Trophoblast cell (in vitro differentiated cells and primary cell): ENCODE measurements around the gene CDYL.

Experiments
- DNase-seq, 2 donors: peaks; one replicate each; pipeline ENCODE4 v3.0.0-alpha.2; 2016
- H2AFZ ChIP-seq: 2 replicates; pipeline ENCODE4 v1.6.1; 2013; ENCODE audit warnings: low read length, moderate library complexity, mild to moderate bottlenecking; ENCODE audit not compliant: insufficient read depth, poor library complexity
- H2AK5ac ChIP-seq: 2 replicates; pipeline ENCODE4 v1.6.1; 2013; ENCODE audit warnings: mild to moderate bottlenecking, low read length
- H2BK120ac ChIP-seq: 2 replicates; pipeline ENCODE4 v1.6.1; 2013; ENCODE audit warnings: low read length, mild to moderate bottlenecking, moderate library complexity; ENCODE audit not compliant: insufficient read depth, poor library complexity
- H2BK12ac ChIP-seq: 2 replicates; pipeline ENCODE4 v1.6.1; 2013; ENCODE audit warnings: mild to moderate bottlenecking, low read length, moderate library complexity
- H2BK5ac ChIP-seq: 2 replicates; pipeline ENCODE4 v1.6.1; 2013; ENCODE audit warnings: low read length, low read depth, moderate library complexity, mild to moderate bottlenecking; ENCODE audit not compliant: poor library complexity
- H3K14ac ChIP-seq: 2 replicates; pipeline ENCODE4 v1.6.1; 2013; ENCODE audit warnings: mild to moderate bottlenecking, low read length
- H3K18ac ChIP-seq: 2 replicates; pipeline ENCODE4 v1.6.1; 2013; ENCODE audit warnings: mild to moderate bottlenecking, low read length
- H3K23ac ChIP-seq: 2 replicates; pipeline ENCODE4 v1.6.1; 2013; ENCODE audit warnings: low read length
- H3K27ac ChIP-seq: 2 replicates; pipeline ENCODE4 v1.5.1; 2013; ENCODE audit warnings: low read depth, mild to moderate bottlenecking, inconsistent platforms, low read length, moderate library complexity
- H3K27me3 ChIP-seq: 2 replicates; pipeline ENCODE4 v1.6.1; 2013; ENCODE audit warnings: inconsistent platforms, mild to moderate bottlenecking, low read length, moderate library complexity; ENCODE audit not compliant: insufficient read depth
- H3K36me3 ChIP-seq, 2 experiments: 1 replicate in 1 of 2; 2 replicates in 1 of 2; pipeline ENCODE4 v1.6.1; 2013; ENCODE audit warnings: low read length in 2 of 2, mild to moderate bottlenecking in 2 of 2, moderate library complexity in 1 of 2; ENCODE audit not compliant: insufficient read depth in 2 of 2, control insufficient read depth in 1 of 2
- H3K4ac ChIP-seq: 2 replicates; pipeline ENCODE4 v1.6.1; 2013; ENCODE audit warnings: low read depth, mild to moderate bottlenecking, low read length, moderate library complexity
- H3K4me1 ChIP-seq, 2 experiments: 1 replicate in 1 of 2; 2 replicates in 1 of 2; pipeline ENCODE4 v1.6.1; 2013; ENCODE audit warnings: low read length in 2 of 2, mild to moderate bottlenecking in 2 of 2, moderate library complexity in 1 of 2; ENCODE audit not compliant: insufficient read depth in 2 of 2, control insufficient read depth in 1 of 2
- H3K4me2 ChIP-seq: 2 replicates; pipeline ENCODE4 v1.6.1; 2013; ENCODE audit warnings: inconsistent platforms, mild to moderate bottlenecking, low read length, moderate library complexity
- H3K4me3 ChIP-seq: 2 replicates; pipeline ENCODE4 v1.5.1; 2013; ENCODE audit warnings: mild to moderate bottlenecking, low read depth, low read length, inconsistent platforms
- H3K79me1 ChIP-seq: one replicate; pipeline ENCODE4 v1.6.1; 2013; ENCODE audit warnings: low read length
- H3K79me2 ChIP-seq: 2 replicates; pipeline ENCODE4 v1.6.1; 2013; ENCODE audit warnings: low read length, mild to moderate bottlenecking; ENCODE audit not compliant: control insufficient read depth, insufficient read depth, poor library complexity
- H3K9ac ChIP-seq: 2 replicates; pipeline ENCODE4 v1.6.1; 2013; ENCODE audit warnings: mild to moderate bottlenecking, low read length
- H3K9me3 ChIP-seq: 2 replicates; pipeline ENCODE4 v1.6.1; 2013; ENCODE audit warnings: low read depth, mild to moderate bottlenecking, control low read depth, inconsistent platforms, low read length; ENCODE audit not compliant: insufficient read depth
- H4K12ac ChIP-seq: 2 replicates; pipeline ENCODE4 v1.6.1; 2013; ENCODE audit warnings: low read depth, mild to moderate bottlenecking, low read length, moderate library complexity
- H4K8ac ChIP-seq: 2 replicates; pipeline ENCODE4 v1.6.1; 2013; ENCODE audit warnings: low read depth, mild to moderate bottlenecking, low read length, moderate library complexity
- H4K91ac ChIP-seq: one replicate; pipeline ENCODE4 v1.6.1; 2013; ENCODE audit warnings: low read depth, mild to moderate bottlenecking, low read length, moderate library complexity
- WGBS: extraction: QIAGEN DNeasy Blood & Tissue Kit; methylation state at CpG from one replicate; pipeline ENCODE4 v1.1.7; 2013; ENCODE audit warnings: missing lambda C conversion rate; ENCODE audit not compliant: insufficient read length, insufficient coverage; ENCODE audit errors: extremely low coverage; 5-methylcytosine and 5-hydroxymethylcytosine counted together

The CDYL gene

GRCh38 chr6:4899249-4900034 lies 123.2 kb downstream of the CDYL start:
- H3K9me3 ChIP-seq: peaks cover 3% of the 10 kb centered on the region

GRCh38 chr6:4901386-4902061 lies 125.3 kb downstream of the CDYL start:
- no peak overlapping the region for H3K18ac ChIP-seq
- H3K4me1 ChIP-seq: peaks cover 0 to under 1% of the 10 kb centered on the region in 2 experiments
- no peaks in the 10 kb centered on the region for H3K27me3 ChIP-seq
- H3K79me1 ChIP-seq: no peaks in the 10 kb centered on the region
- no peak overlapping the region for H2BK120ac ChIP-seq
- H2BK5ac ChIP-seq: no peak overlapping the region
- no peak overlapping the region for H3K4me2 ChIP-seq
- H3K4me3 ChIP-seq: no peak overlapping the region
- H2AK5ac ChIP-seq: no peak overlapping the region
- peaks cover 6% of the 10 kb centered on the region for H3K79me2 ChIP-seq
- H4K12ac ChIP-seq: no peak overlapping the region
- no peak for DNase-seq
- H4K91ac ChIP-seq: no peak overlapping the region
- no peak overlapping the region for H2BK12ac ChIP-seq
- no peak overlapping the region for H3K23ac ChIP-seq
- H3K4ac ChIP-seq: no peak overlapping the region
- no peak overlapping the region for H4K8ac ChIP-seq
- no peak overlapping the region for H2AFZ ChIP-seq
- no peak overlapping the region for H3K9ac ChIP-seq
- peaks cover 1% of the 10 kb centered on the region for H3K9me3 ChIP-seq
- H3K36me3 ChIP-seq: peaks cover 20 to 41% of the 10 kb centered on the region in 2 experiments
- no peak overlapping the region for H3K27ac ChIP-seq
- no CpG with 5 or more reads among the region's 8 CpGs for WGBS
- H3K14ac ChIP-seq: no peak overlapping the region

More at GRCh38 chr6:4899249-4900034, 123.2 kb downstream of the CDYL start:
- Histone ChIP-seq H3K27me3 (no peaks in the 10 kb centered on the region), H3K14ac (no peak overlapping the region), H3K79me2 (peaks cover 4% of the 10 kb centered on the region), H3K36me3 (peaks cover 15 to 33% of the 10 kb centered on the region in 2 experiments), H4K8ac (no peak overlapping the region), H3K9ac (no peak overlapping the region), H3K79me1 (peaks cover 3% of the 10 kb centered on the region), H4K12ac (no peak overlapping the region), H2BK5ac (no peak overlapping the region), H2BK12ac (no peak overlapping the region), H3K4me1 (peaks cover 7% of the 10 kb centered on the region in 2 experiments), H4K91ac (no peak overlapping the region), H3K23ac (no peak overlapping the region), H3K4me3 (no peak overlapping the region), H3K27ac (no peak overlapping the region), H2AFZ (no peak overlapping the region), H3K4me2 (no peak overlapping the region), H2BK120ac (no peak overlapping the region), H2AK5ac (no peak overlapping the region), H3K4ac (no peak overlapping the region), H3K18ac (no peak overlapping the region)
- WGBS: no CpG with 5 or more reads among the region's 11 CpGs
- DNase-seq: no peak

DNA sequence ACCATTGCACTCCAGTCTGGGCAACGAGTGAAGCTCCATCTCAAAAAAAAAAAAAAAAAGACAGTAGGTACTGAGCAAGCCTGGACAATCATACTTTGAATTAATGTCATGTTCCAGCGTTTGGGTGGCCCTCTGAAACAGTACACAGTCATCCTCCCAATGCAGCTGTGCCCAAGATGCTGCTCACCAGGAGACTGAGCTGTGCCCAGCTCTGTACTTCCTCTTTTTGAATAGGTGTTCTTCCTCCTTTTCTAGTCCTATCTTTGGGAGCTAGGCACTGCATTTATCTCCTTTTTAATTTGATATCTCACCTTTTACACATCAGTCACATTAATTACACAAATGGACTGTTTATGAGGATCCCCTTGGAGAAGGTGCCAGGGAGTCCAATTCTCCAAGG lies 126.2 kb downstream of the CDYL start:
- no peak overlapping the region for H2AFZ ChIP-seq
- H3K9ac ChIP-seq: no peak overlapping the region
- H3K27me3 ChIP-seq: no peaks in the 10 kb centered on the region
- H3K14ac ChIP-seq: no peak overlapping the region
- H3K23ac ChIP-seq: no peak overlapping the region
- no peak overlapping the region for H2BK5ac ChIP-seq
- H4K12ac ChIP-seq: no peak overlapping the region
- H2AK5ac ChIP-seq: no peak overlapping the region
- no peak overlapping the region for H3K27ac ChIP-seq
- no peak overlapping the region for H2BK12ac ChIP-seq
- H3K79me2 ChIP-seq: peaks cover 6% of the 10 kb centered on the region
- H3K9me3 ChIP-seq: peaks cover 1% of the 10 kb centered on the region
- no peak overlapping the region for H3K4ac ChIP-seq
- no peak overlapping the region for H4K91ac ChIP-seq
- H3K36me3 ChIP-seq: peaks cover 25 to 41% of the 10 kb centered on the region in 2 experiments
- no peak overlapping the region for H2BK120ac ChIP-seq
- H3K4me2 ChIP-seq: no peak overlapping the region
- H3K4me3 ChIP-seq: no peak overlapping the region
- no peak overlapping the region for H4K8ac ChIP-seq
- WGBS: no CpG with 5 or more reads among the region's 2 CpGs
- H3K79me1 ChIP-seq: no peaks in the 10 kb centered on the region
- H3K4me1 ChIP-seq: peaks cover 0 to 2% of the 10 kb centered on the region in 2 experiments
- no peak for DNase-seq
- no peak overlapping the region for H3K18ac ChIP-seq

DNA sequence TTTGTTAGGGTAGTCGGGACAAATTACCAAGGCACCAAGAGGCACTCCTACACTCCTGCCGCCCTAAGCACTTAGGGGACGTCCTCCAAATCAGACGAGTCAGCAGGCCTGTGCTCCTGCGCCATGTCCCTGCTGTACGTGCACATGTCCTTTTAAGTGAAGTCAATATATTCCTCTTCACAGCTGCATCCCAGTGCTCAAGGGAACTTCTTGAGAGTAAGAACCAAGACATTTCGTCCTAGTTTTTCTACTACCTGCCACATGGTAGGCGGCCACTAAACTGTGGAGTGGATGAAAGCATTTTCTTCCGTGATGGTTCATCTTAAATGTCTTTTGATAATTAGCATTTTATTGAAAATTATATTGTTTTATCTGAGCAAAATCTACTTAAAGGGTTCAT lies 126.9 kb downstream of the CDYL start:
- Histone ChIP-seq H3K9ac (no peak overlapping the region), H3K4ac (no peak overlapping the region), H3K27ac (no peak overlapping the region), H2AFZ (no peak overlapping the region), H2BK5ac (no peak overlapping the region), H2BK12ac (no peak overlapping the region), H3K4me2 (no peak overlapping the region), H2BK120ac (no peak overlapping the region), H3K4me3 (no peak overlapping the region), H3K79me1 (no peaks in the 10 kb centered on the region), H3K14ac (no peak overlapping the region), H3K36me3 (peaks cover 24 to 42% of the 10 kb centered on the region in 2 experiments), H3K23ac (no peak overlapping the region), H3K9me3 (peaks cover 1% of the 10 kb centered on the region), H3K79me2 (peaks cover 9% of the 10 kb centered on the region), H3K4me1 (peaks cover 4 to 6% of the 10 kb centered on the region in 2 experiments), H4K12ac (no peak overlapping the region), H4K91ac (no peak overlapping the region), H4K8ac (no peak overlapping the region), H3K27me3 (no peaks in the 10 kb centered on the region), H2AK5ac (no peak overlapping the region), H3K18ac (no peak overlapping the region)
- no CpG with 5 or more reads among the region's 9 CpGs for WGBS
- DNase-seq: no peak
